ENCODE results near the gene SYNPO. TPM values are rescaled to one million over a fixed set of nuclear protein-coding genes. Genes with fewer than 3 reads are reported as not detected.

The SYNPO gene
- total and polyA plus RNA-seq, 2 donors from 2014 or later = 46.3 to 87.6 TPM

GRCh38 chr5:150639377-150639692 is 1.1 kb upstream of the SYNPO start:
- no peaks in the 10 kb centered on the region for H3K9me3 ChIP-seq (ENCODE audit: control insufficient read depth in 2 of 3, insufficient read depth in 1 of 3, low read length in 3 of 3)
- FAIRE-seq (no peak), DNase-seq (peak in 1 of 5 donors; percentile 32)
- no peaks in the 10 kb centered on the region for H3K27me3 ChIP-seq (ENCODE audit: control insufficient read depth, insufficient read depth, low read length)
- no peak for TF ChIP-seq CTCF (IDR thresholded peaks at IDR 0.05; ENCODE audit: borderline replicate concordance, extremely low read depth, insufficient read depth)
- peak overlapping the region; percentile 48 to 93 for H3K27ac ChIP-seq (ENCODE audit: low read depth in 2 of 2, low read length in 2 of 2)
- H3K36me3 ChIP-seq (ENCODE audit: control insufficient read depth in 2 of 3, insufficient read depth in 3 of 3, low read length in 3 of 3) = no peaks in the 10 kb centered on the region
- peak overlapping the region in 1 of 3 donors; percentile 22 for H3K9ac ChIP-seq (ENCODE audit: low read length in 3 of 3)
- peaks cover 0 to 54% (median 45%) of the 10 kb centered on the region in 3 donors for H3K4me1 ChIP-seq (ENCODE audit: control insufficient read depth in 2 of 3, insufficient read depth in 2 of 3, low read depth in 1 of 3, low read length in 3 of 3)
- intact Hi-C loops (cut with DNase I) = no loop called here
- H3K4me3 ChIP-seq (ENCODE audit: low read length in 3 of 3) = no peak overlapping the region

- H3K36me3 ChIP-seq (ENCODE audit: control insufficient read depth in 2 of 3, insufficient read depth in 3 of 3, low read length in 3 of 3) = no peaks in the 10 kb centered on the region
- peak overlapping the region in 1 of 2 donors; percentile 93 for H3K27ac ChIP-seq (ENCODE audit: low read depth in 2 of 2, low read length in 2 of 2)
- FAIRE-seq = no peak
- H3K9ac ChIP-seq (ENCODE audit: low read length in 3 of 3) = no peak overlapping the region
- no peak for TF ChIP-seq CTCF (IDR thresholded peaks at IDR 0.05; ENCODE audit: borderline replicate concordance, extremely low read depth, insufficient read depth)
- intact Hi-C loops (cut with DNase I) = no loop called here
- no peak overlapping the region for H3K4me3 ChIP-seq (ENCODE audit: low read length in 3 of 3)
- no peaks in the 10 kb centered on the region for H3K27me3 ChIP-seq (ENCODE audit: control insufficient read depth, insufficient read depth, low read length)
- no peaks in the 10 kb centered on the region for H3K9me3 ChIP-seq (ENCODE audit: control insufficient read depth in 2 of 3, insufficient read depth in 1 of 3, low read length in 3 of 3)
- peaks cover 0 to 58% (median 49%) of the 10 kb centered on the region in 3 donors for H3K4me1 ChIP-seq (ENCODE audit: control insufficient read depth in 2 of 3, insufficient read depth in 2 of 3, low read depth in 1 of 3, low read length in 3 of 3)
- peak in 1 of 5 donors; percentile 62 for DNase-seq
Measured at GRCh38 chr5:150639751-150640150, 709 bp upstream of the SYNPO start.

GRCh38 chr5:150641006-150641570 is 628 bp downstream of the SYNPO start:
- no peaks in the 10 kb centered on the region for H3K27me3 ChIP-seq (ENCODE audit: control insufficient read depth, insufficient read depth, low read length)

More at GRCh38 chr5:150641006-150641570, 628 bp downstream of the SYNPO start:
- Histone ChIP-seq H3K9me3 (ENCODE audit: control insufficient read depth in 2 of 3, insufficient read depth in 1 of 3, low read length in 3 of 3) (no peaks in the 10 kb centered on the region), H3K4me1 (ENCODE audit: control insufficient read depth in 2 of 3, insufficient read depth in 2 of 3, low read depth in 1 of 3, low read length in 3 of 3) (peaks cover 0 to 68% (median 58%) of the 10 kb centered on the region in 3 donors), H3K4me3 (ENCODE audit: low read length in 3 of 3) (peak overlapping the region in 2 of 3 donors; percentile 30 to 50), H3K27ac (ENCODE audit: low read depth in 2 of 2, low read length in 2 of 2) (peak overlapping the region; percentile 87 to 93), H3K36me3 (ENCODE audit: control insufficient read depth in 2 of 3, insufficient read depth in 3 of 3, low read length in 3 of 3) (no peaks in the 10 kb centered on the region), H3K9ac (ENCODE audit: low read length in 3 of 3) (peak overlapping the region in 2 of 3 donors; percentile 10 to 49)
- no peak for TF ChIP-seq CTCF (IDR thresholded peaks at IDR 0.05; ENCODE audit: borderline replicate concordance, extremely low read depth, insufficient read depth)
- FAIRE-seq = no peak
- DNase-seq = peak in 1 of 5 donors; percentile 88
- intact Hi-C loops (cut with DNase I) = no loop called here
